OCI-M1 (cell line): ENCODE results near the gene CORO2A.
A peak's percentile ranks its signal among the peaks of the same experiment; 100 is the strongest.

Source experiments
- DNase-seq: peaks from one replicate; lab custom pipeline; 2025; lab: John Stamatoyannopoulos, UW

The CORO2A gene

GRCh38 chr9:98168153-98168780, 24.2 kb downstream of the CORO2A start:
- no peak for DNase-seq

GRCh38 chr9:98164912-98165311, 27.5 kb downstream of the CORO2A start:
- DNase-seq: no peak

GRCh38 chr9:98162613-98163012, 29.8 kb downstream of the CORO2A start:
- DNase-seq: no peak

- DNase-seq: no peak
Observed at GRCh38 chr9:98161851-98162250, 30.6 kb downstream of the CORO2A start.

GRCh38 chr9:98159790-98160189, 32.6 kb downstream of the CORO2A start:
- DNase-seq: no peak

- DNase-seq: no peak
Observed at GRCh38 chr9:98159301-98159700, 33.1 kb downstream of the CORO2A start.

GRCh38 chr9:98158071-98158831, 34.2 kb downstream of the CORO2A start:
- DNase-seq: no peak

- DNase-seq: no peak
Observed at GRCh38 chr9:98157372-98157771, 35.1 kb downstream of the CORO2A start.

GRCh38 chr9:98154678-98155077, 37.8 kb downstream of the CORO2A start:
- no peak for DNase-seq

- DNase-seq: no peak
Observed at GRCh38 chr9:98152526-98152925, 39.9 kb downstream of the CORO2A start.

GRCh38 chr9:98150721-98151120, 41.7 kb downstream of the CORO2A start:
- DNase-seq: no peak

- no peak for DNase-seq
Observed at GRCh38 chr9:98150164-98150563, 42.3 kb downstream of the CORO2A start.

- DNase-seq: no peak
Observed at GRCh38 chr9:98149422-98149821, 43.0 kb downstream of the CORO2A start.

- no peak for DNase-seq
Observed at GRCh38 chr9:98148486-98148885, 44.0 kb downstream of the CORO2A start.

GRCh38 chr9:98147582-98147981, 44.9 kb downstream of the CORO2A start:
- no peak for DNase-seq

GRCh38 chr9:98146101-98146991, 46.1 kb downstream of the CORO2A start:
- peak; percentile 51 for DNase-seq

- DNase-seq: no peak
Observed at GRCh38 chr9:98144631-98145030, 47.8 kb downstream of the CORO2A start.

GRCh38 chr9:98144076-98144475, 48.4 kb downstream of the CORO2A start:
- DNase-seq: no peak

- DNase-seq: no peak
Observed at GRCh38 chr9:98142925-98143481, 49.4 kb downstream of the CORO2A start.

GRCh38 chr9:98142182-98142907, 50.1 kb downstream of the CORO2A start:
- no peak for DNase-seq

GRCh38 chr9:98140503-98140902, 51.9 kb downstream of the CORO2A start:
- no peak for DNase-seq

GRCh38 chr9:98136489-98136888, 55.9 kb downstream of the CORO2A start:
- no peak for DNase-seq
